GM12878 (cell line): Measurements from ENCODE around the gene GSTP1. TPM values are rescaled to one million over a fixed set of nuclear protein-coding genes. Genes with fewer than 3 reads are reported as not detected.

Experiments
- ATAC-seq: fragments of 200-7000 bp; cut with Tn5 transposase; 3 replicates; pipeline ENCODE4 v1.9.1; 2020; ENCODE audit warnings: mild to moderate bottlenecking, moderate library complexity
- BruUV-seq: library from RNA; stranded (reverse); fragments of 400-500 nt; replicated peaks from 2 replicates; lab custom pipeline; 2021; lab: Mats Ljungman, UMichigan
- CTCF ChIA-PET: fragments of 300-600 bp; sonication (Branson Sonifier 250); formaldehyde crosslinking; extraction: SDS; loops from one replicate; lab custom pipeline; 2021; ENCODE audit warnings: inconsistent platforms; lab: Yijun Ruan, JAX
- POLR2A ChIA-PET: fragments of 350-600 bp; formaldehyde crosslinking; extraction: SDS; loops from one replicate; lab custom pipeline; 2021; ENCODE audit warnings: inconsistent platforms; lab: Charles Lee
- RAD21 ChIA-PET: fragments of 300-600 bp; sonication (Branson Sonifier 250); formaldehyde crosslinking; loops from one replicate; lab custom pipeline; 2023; ENCODE audit warnings: antibody characterized with exemption; ENCODE audit not compliant: unreplicated experiment; lab: Charles Lee
- SMC1A ChIA-PET: fragments of 300-600 bp; sonication (Branson Sonifier 250); formaldehyde crosslinking; loops from one replicate; lab custom pipeline; 2023; ENCODE audit not compliant: unreplicated experiment, uncharacterized antibody; lab: Charles Lee
- DNase-seq: peaks from one replicate; pipeline ENCODE4 v3.0.0-alpha.2; 2011; ENCODE audit warnings: low read depth, low spot score
- FAIRE-seq: peaks from 3 replicates; lab custom pipeline; 2011; peaks lifted over from hg19 to GRCh38; lab: Jason Lieb, UNC
- H2AFZ ChIP-seq: 2 replicates; pipeline ENCODE4 v1.6.0; 2011; ENCODE audit warnings: low read depth, low read length, control low read depth; ENCODE audit not compliant: control insufficient read depth
- H3K27ac ChIP-seq: 2 replicates; pipeline ENCODE4 v1.5.1; 2011; ENCODE audit warnings: control low read depth; ENCODE audit not compliant: control insufficient read depth, insufficient read depth
- H3K27me3 ChIP-seq, 2 experiments: replicated peaks in 1 of 2; 2 replicates each; pipeline versions ENCODE4 v1.6.0 to v1.6.1; 2011; ENCODE audit warnings: low read length in 1 of 2; ENCODE audit not compliant: control insufficient read depth in 2 of 2, insufficient read depth in 2 of 2
- H3K36me3 ChIP-seq, 2 experiments: 2 replicates each; pipeline ENCODE4 v1.5.1; 2011; ENCODE audit warnings: low read length in 1 of 2; ENCODE audit not compliant: control insufficient read depth in 2 of 2, insufficient read depth in 2 of 2
- H3K4me1 ChIP-seq: 2 replicates; pipeline ENCODE4 v1.6.1; 2011; ENCODE audit warnings: mild to moderate bottlenecking, low read length, moderate library complexity, mixed read lengths; ENCODE audit not compliant: control insufficient read depth, insufficient read depth
- H3K4me2 ChIP-seq: 2 replicates; pipeline ENCODE4 v1.6.0; 2011; ENCODE audit warnings: control low read depth; ENCODE audit not compliant: control insufficient read depth, insufficient read depth
- H3K4me3 ChIP-seq: fragments of 200-600 bp; sonication (generic); 2 replicates; pipeline ENCODE4 v1.5.1; 2016
- H3K79me2 ChIP-seq: 2 replicates; pipeline ENCODE4 v1.6.0; 2011; ENCODE audit warnings: low read length; ENCODE audit not compliant: control insufficient read depth, insufficient read depth
- H3K9ac ChIP-seq: 2 replicates; pipeline ENCODE4 v1.8.0; 2011; ENCODE audit warnings: low read length, control low read depth, mixed read lengths; ENCODE audit not compliant: control insufficient read depth, insufficient read depth
- H3K9me3 ChIP-seq: replicated peaks from 3 replicates; pipeline ENCODE4 v1.5.1; 2011; ENCODE audit warnings: mild to moderate bottlenecking, low read length; ENCODE audit not compliant: control insufficient read depth, insufficient read depth
- H4K20me1 ChIP-seq: 2 replicates; pipeline ENCODE4 v1.6.0; 2011; ENCODE audit not compliant: control insufficient read depth, insufficient read depth
- EED ChIP-seq: sonication (generic); IDR thresholded peaks from 2 replicates; pipeline ENCODE4 v1.6.1; 2016; ENCODE audit warnings: antibody characterized with exemption, low read depth
- FOXM1 ChIP-seq: IDR thresholded peaks from 2 replicates; pipeline ENCODE4 v1.6.1; 2012; ENCODE audit warnings: low read depth, mild to moderate bottlenecking, inconsistent platforms, low read length, moderate library complexity
- GATAD2B ChIP-seq: fragments of 450-650 bp; conservative IDR thresholded peaks from 2 replicates; pipeline ENCODE4 v1.6.1; 2017; ENCODE audit warnings: low read depth, mild to moderate bottlenecking, moderate library complexity
- HDAC2 ChIP-seq: fragments of 200-600 bp; sonication (generic); IDR thresholded peaks from 2 replicates; pipeline ENCODE4 v1.6.1; 2017
- KDM1A ChIP-seq: fragments of 200-600 bp; sonication (generic); IDR thresholded peaks from 2 replicates; pipeline ENCODE4 v1.6.1; 2016; ENCODE audit warnings: borderline replicate concordance
- RAD51 ChIP-seq: fragments of 450-650 bp; IDR thresholded peaks from 2 replicates; pipeline ENCODE4 v1.6.1; 2016; ENCODE audit warnings: moderate library complexity, mild to moderate bottlenecking, inconsistent platforms
- SIN3A ChIP-seq: IDR thresholded peaks from 2 replicates; pipeline ENCODE4 v1.6.1; 2012; ENCODE audit warnings: low read depth, low read length, improper control_type of control experiment
- TAF1 ChIP-seq: IDR thresholded peaks from 2 replicates; pipeline ENCODE4 v1.6.1; 2011; ENCODE audit warnings: mild to moderate bottlenecking, low read depth, low read length, borderline replicate concordance
- TCF3 ChIP-seq: IDR thresholded peaks from 2 replicates; pipeline ENCODE4 v1.6.1; 2012; ENCODE audit warnings: low read depth, mild to moderate bottlenecking, low read length, borderline replicate concordance; ENCODE audit not compliant: insufficient read depth
- TCF7 ChIP-seq: IDR thresholded peaks from 2 replicates; pipeline ENCODE4 v1.6.1; 2014; ENCODE audit warnings: antibody characterized with exemption, borderline replicate concordance
- ZNF274 ChIP-seq: IDR thresholded peaks from one replicate; pipeline ENCODE4 v1.8.0; 2011; ENCODE audit not compliant: insufficient read length, insufficient read depth
- WGBS: methylation state at CpG from one replicate; pipeline ENCODE4 v1.1.6; 2016; ENCODE audit warnings: low lambda C conversion rate; ENCODE audit not compliant: insufficient replicate concordance, insufficient coverage; ENCODE audit errors: missing lambda C conversion rate; 5-methylcytosine and 5-hydroxymethylcytosine counted together
- in situ Hi-C: fragments of 300-500 bp; cut with MboI; formaldehyde crosslinking; loops from 9 replicates; pipeline ENCODE4 v1.14.3; 2018; ENCODE audit warnings: mixed read lengths
- intact Hi-C: fragments of 100-400 bp; cut with micrococcal nuclease; formaldehyde crosslinking; loops from one replicate; pipeline ENCODE4 v1.14.2; 2022; ENCODE audit not compliant: unreplicated experiment
- polyA plus RNA-seq, 11 experiments: library from polyadenylated mRNA; depleted of rRNA in 4 of 11; unstranded in 6 of 11; stranded (reverse) in 5 of 11; fragments of >200 nt; fragmentation: Nextera tagmentation in 4 of 11; fragmentation: Illumina TruSeq in 1 of 11; extraction: Ambion mirVana in 4 of 11; extraction: Trizol in 1 of 11; gene quantifications; 1 replicate in 1 of 11; 2 replicates in 10 of 11; pipeline versions ENCODE4 v1.2.1 to v1.2.3, GENCODE V29; 2011 to 2016; ENCODE audit warnings: inconsistent platforms in 2 of 11, missing spikeins in 2 of 11, low read depth in 1 of 11
- total RNA-seq, 4 experiments: library from RNA; depleted of rRNA in 3 of 4; stranded (reverse); fragments of >200 nt in 3 of 4; fragmentation: Illumina TruSeq in 1 of 4; extraction: Trizol in 1 of 4; gene quantifications; 2 replicates each; pipeline versions ENCODE4 v1.2.1 to v1.2.3, GENCODE V29; 2013 to 2021
- TF ChIP-seq, protein P1 (sequence below): fragments of 450-650 bp; IDR thresholded peaks from 2 replicates; pipeline ENCODE4 v1.6.1; 2017; ENCODE audit warnings: antibody characterized with exemption, mild to moderate bottlenecking, moderate library complexity
- TF ChIP-seq, protein P2 (sequence below): fragments of 450-650 bp; IDR thresholded peaks from 2 replicates; pipeline ENCODE4 v1.6.1; 2017; ENCODE audit warnings: borderline replicate concordance
- TF ChIP-seq, protein P3 (sequence below): IDR thresholded peaks from 2 replicates; pipeline ENCODE4 v1.6.1; 2011; ENCODE audit warnings: borderline replicate concordance, low read depth, mild to moderate bottlenecking, moderate library complexity, low read length; ENCODE audit not compliant: insufficient read depth, poor library complexity, severe bottlenecking
- TF ChIP-seq, protein P4 (sequence below): IDR thresholded peaks from 2 replicates; pipeline ENCODE4 v1.6.1; 2012; ENCODE audit warnings: low read length, inconsistent platforms
- TF ChIP-seq, protein P5 (sequence below): fragments of 450-650 bp; IDR thresholded peaks from 2 replicates; pipeline ENCODE4 v1.6.1; 2017; ENCODE audit warnings: mild to moderate bottlenecking

Gene GSTP1
- total and polyA plus RNA-seq, 10 of the 15 experiments (the other 5 are each of a cell fraction or from before 2014, with no cell fraction given) = 469 to 1,788 (median 955) TPM

DNA sequence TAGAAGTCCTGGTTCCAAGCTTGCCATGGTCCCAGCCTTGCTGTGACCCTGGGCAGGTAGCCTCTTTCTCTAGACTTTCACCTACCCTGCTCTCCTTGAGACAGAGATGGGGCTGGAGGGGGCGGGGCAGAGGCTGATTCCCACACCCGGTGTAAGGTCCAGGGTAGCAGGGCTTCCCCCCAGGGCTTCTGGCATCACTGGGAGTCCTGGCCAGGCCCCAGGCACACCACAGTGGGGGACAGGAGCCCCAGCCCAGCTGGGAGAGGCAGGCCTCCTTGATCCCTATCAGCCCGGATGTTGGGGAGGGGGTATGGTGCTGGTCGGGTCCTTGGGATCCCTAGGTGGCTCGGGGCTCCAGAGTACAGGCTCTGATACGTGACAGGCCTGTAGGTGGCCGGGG lies 47.8 kb downstream of the GSTP1 start:
- intact Hi-C loops (no loop called here), in situ Hi-C loops (no loop called here)
- Histone ChIP-seq H3K9ac (no peak overlapping the region), H2AFZ (no peak overlapping the region), H3K4me2 (no peak overlapping the region; the same call in 1 of the 2 replicates), H3K79me2 (no peaks in the 10 kb centered on the region), H3K4me3 (no peak overlapping the region), H3K27me3 (no peaks in the 10 kb centered on the region), H3K36me3 (no peaks in the 10 kb centered on the region), H3K27ac (no peak overlapping the region), H4K20me1 (no peaks in the 10 kb centered on the region), H3K4me1 (peaks cover 15% of the 10 kb centered on the region), H3K9me3 (no peaks in the 10 kb centered on the region)
- ATAC-seq (no peak), FAIRE-seq (no peak), DNase-seq (no peak)
- SMC1A ChIA-PET = interaction anchor here (0.8 to 6.4 kb wide), 2 partner anchors 26 to 49 kb away, joined by 3 to 52 read pairs; no protein-coding TSS in a partner anchor
- RAD21 ChIA-PET = interaction anchor here (5.1 kb wide), 1 partner anchor 54 kb away, joined by 25 read pairs; no protein-coding TSS in a partner anchor
- CTCF ChIA-PET = interaction anchor here (0.6 to 6.4 kb wide), 3 partner anchors 17 to 58 kb away, joined by 3 to 35 read pairs (median 5); partner anchors contain the start of gene ACY3
- 54% methylated on average over 7 of the region's 7 CpGs for WGBS
- POLR2A ChIA-PET = no interaction called here
- no TSS peak for BruUV-seq
- no peak for TF ChIP-seq TCF7
- TF ChIP-seq, protein P1, sequence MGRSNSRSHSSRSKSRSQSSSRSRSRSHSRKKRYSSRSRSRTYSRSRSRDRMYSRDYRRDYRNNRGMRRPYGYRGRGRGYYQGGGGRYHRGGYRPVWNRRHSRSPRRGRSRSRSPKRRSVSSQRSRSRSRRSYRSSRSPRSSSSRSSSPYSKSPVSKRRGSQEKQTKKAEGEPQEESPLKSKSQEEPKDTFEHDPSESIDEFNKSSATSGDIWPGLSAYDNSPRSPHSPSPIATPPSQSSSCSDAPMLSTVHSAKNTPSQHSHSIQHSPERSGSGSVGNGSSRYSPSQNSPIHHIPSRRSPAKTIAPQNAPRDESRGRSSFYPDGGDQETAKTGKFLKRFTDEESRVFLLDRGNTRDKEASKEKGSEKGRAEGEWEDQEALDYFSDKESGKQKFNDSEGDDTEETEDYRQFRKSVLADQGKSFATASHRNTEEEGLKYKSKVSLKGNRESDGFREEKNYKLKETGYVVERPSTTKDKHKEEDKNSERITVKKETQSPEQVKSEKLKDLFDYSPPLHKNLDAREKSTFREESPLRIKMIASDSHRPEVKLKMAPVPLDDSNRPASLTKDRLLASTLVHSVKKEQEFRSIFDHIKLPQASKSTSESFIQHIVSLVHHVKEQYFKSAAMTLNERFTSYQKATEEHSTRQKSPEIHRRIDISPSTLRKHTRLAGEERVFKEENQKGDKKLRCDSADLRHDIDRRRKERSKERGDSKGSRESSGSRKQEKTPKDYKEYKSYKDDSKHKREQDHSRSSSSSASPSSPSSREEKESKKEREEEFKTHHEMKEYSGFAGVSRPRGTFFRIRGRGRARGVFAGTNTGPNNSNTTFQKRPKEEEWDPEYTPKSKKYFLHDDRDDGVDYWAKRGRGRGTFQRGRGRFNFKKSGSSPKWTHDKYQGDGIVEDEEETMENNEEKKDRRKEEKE = no peak
- no peak for TF ChIP-seq SIN3A
- no peak for TF ChIP-seq ZNF274
- TF ChIP-seq, protein P2, sequence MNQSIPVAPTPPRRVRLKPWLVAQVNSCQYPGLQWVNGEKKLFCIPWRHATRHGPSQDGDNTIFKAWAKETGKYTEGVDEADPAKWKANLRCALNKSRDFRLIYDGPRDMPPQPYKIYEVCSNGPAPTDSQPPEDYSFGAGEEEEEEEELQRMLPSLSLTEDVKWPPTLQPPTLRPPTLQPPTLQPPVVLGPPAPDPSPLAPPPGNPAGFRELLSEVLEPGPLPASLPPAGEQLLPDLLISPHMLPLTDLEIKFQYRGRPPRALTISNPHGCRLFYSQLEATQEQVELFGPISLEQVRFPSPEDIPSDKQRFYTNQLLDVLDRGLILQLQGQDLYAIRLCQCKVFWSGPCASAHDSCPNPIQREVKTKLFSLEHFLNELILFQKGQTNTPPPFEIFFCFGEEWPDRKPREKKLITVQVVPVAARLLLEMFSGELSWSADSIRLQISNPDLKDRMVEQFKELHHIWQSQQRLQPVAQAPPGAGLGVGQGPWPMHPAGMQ = no peak
- no peak for TF ChIP-seq EED
- TF ChIP-seq, protein P3, sequence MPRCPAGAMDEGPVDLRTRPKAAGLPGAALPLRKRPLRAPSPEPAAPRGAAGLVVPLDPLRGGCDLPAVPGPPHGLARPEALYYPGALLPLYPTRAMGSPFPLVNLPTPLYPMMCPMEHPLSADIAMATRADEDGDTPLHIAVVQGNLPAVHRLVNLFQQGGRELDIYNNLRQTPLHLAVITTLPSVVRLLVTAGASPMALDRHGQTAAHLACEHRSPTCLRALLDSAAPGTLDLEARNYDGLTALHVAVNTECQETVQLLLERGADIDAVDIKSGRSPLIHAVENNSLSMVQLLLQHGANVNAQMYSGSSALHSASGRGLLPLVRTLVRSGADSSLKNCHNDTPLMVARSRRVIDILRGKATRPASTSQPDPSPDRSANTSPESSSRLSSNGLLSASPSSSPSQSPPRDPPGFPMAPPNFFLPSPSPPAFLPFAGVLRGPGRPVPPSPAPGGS = no peak
- no peak for TF ChIP-seq GATAD2B
- TF ChIP-seq RAD51 = no peak
- TF ChIP-seq HDAC2 = no peak
- TF ChIP-seq TCF3 = no peak
- TF ChIP-seq, protein P4, sequence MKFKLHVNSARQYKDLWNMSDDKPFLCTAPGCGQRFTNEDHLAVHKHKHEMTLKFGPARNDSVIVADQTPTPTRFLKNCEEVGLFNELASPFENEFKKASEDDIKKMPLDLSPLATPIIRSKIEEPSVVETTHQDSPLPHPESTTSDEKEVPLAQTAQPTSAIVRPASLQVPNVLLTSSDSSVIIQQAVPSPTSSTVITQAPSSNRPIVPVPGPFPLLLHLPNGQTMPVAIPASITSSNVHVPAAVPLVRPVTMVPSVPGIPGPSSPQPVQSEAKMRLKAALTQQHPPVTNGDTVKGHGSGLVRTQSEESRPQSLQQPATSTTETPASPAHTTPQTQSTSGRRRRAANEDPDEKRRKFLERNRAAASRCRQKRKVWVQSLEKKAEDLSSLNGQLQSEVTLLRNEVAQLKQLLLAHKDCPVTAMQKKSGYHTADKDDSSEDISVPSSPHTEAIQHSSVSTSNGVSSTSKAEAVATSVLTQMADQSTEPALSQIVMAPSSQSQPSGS = no peak
- no peak for TF ChIP-seq KDM1A
- no peak for TF ChIP-seq TAF1
- TF ChIP-seq FOXM1 = no peak
- TF ChIP-seq, protein P5, sequence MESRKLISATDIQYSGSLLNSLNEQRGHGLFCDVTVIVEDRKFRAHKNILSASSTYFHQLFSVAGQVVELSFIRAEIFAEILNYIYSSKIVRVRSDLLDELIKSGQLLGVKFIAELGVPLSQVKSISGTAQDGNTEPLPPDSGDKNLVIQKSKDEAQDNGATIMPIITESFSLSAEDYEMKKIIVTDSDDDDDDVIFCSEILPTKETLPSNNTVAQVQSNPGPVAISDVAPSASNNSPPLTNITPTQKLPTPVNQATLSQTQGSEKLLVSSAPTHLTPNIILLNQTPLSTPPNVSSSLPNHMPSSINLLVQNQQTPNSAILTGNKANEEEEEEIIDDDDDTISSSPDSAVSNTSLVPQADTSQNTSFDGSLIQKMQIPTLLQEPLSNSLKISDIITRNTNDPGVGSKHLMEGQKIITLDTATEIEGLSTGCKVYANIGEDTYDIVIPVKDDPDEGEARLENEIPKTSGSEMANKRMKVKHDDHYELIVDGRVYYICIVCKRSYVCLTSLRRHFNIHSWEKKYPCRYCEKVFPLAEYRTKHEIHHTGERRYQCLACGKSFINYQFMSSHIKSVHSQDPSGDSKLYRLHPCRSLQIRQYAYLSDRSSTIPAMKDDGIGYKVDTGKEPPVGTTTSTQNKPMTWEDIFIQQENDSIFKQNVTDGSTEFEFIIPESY = no peak
